Measurements from ENCODE around the gene ZIC4.

Gene ZIC4

DNA sequence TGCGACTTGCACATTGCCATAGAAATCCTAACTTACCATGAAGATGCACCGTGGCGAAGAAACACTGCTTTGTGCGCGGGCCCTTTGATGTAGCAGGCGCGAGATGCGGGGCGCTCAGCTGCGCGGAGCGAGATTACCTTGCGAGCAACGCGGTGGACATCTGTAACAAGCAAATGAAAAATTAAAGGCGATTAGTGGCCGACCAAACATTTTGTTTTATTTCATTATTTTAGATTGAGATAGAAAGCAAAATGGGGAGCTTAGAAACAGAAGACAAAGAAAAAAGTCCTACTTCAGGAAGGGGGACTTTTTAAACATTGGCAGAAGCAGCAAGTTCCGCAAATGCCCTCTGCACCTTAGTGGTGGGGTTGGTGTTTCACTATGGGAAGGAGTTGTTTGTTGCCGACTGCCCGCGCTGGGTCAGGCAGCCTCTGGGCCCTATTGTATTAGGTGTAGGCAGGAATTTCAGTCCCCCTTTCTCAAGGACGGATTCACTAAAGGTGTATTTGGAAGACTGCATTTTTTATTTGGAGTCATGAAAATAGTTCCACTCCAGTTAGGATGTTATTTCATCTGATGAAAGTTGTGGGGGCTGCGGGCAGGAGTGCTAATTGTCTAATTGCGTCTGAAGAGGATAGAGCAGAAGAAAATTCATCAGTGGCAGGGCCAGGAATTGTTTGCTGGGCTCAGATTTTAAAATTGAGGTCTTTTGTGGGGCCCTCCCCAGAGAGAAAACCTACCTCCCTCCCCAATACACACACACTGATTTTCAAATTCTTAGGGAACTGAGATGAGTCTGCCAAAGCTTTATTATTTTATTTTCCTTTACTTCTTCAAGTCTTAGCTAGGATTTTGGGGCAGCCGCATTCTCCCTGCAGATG, 17.4 kb downstream of the ZIC4 start:
- TF ChIP-seq, protein P1, sequence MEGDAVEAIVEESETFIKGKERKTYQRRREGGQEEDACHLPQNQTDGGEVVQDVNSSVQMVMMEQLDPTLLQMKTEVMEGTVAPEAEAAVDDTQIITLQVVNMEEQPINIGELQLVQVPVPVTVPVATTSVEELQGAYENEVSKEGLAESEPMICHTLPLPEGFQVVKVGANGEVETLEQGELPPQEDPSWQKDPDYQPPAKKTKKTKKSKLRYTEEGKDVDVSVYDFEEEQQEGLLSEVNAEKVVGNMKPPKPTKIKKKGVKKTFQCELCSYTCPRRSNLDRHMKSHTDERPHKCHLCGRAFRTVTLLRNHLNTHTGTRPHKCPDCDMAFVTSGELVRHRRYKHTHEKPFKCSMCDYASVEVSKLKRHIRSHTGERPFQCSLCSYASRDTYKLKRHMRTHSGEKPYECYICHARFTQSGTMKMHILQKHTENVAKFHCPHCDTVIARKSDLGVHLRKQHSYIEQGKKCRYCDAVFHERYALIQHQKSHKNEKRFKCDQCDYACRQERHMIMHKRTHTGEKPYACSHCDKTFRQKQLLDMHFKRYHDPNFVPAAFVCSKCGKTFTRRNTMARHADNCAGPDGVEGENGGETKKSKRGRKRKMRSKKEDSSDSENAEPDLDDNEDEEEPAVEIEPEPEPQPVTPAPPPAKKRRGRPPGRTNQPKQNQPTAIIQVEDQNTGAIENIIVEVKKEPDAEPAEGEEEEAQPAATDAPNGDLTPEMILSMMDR (conservative IDR thresholded peaks at IDR 0.05; ENCODE audit: low read depth, low read length): no peak
- no peak overlapping the region for H3K4me3 ChIP-seq (ENCODE audit: low read length)
- no peak for DNase-seq (ENCODE audit: low read depth)

DNA sequence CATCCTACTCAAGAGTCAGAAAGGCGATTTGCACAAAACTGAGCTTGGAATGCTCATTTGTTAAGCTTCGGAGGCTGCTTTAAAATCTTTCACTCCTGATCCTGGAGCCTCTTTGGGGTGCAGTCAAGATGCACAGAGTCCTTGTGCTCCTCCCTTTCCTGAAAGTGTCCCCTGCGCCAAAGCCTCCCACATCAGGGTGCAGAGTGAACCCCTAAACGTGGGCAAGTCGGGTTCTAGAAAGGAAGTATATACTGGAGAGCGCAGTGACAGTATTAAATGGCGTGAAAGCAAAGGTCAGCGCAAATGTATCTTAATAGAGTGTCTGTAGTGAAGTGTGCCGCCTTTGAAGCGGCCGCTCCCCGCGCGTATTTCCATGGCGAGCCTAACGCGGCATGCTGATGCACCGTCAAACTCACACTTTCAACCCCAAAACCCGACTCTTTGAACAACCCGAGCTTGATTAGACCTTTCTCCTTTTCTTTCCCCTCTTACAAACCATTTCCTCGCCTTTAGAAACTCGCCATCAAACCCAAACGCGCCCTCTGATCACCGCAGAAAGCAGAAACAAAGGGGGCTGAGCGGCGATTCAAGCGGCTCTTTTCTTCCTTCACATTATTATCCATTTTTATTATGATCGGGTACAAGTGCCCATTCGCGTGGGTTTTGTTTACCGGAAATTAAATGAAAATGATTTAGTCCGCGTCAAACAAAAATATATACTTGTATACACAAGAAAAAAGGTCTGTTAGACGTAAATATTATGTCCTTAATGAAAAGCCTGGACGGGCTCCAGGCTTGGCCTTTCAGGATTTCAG, 18.3 kb downstream of the ZIC4 start:
- DNase-seq (ENCODE audit: low read depth): no peak
- TF ChIP-seq, protein P1 (conservative IDR thresholded peaks at IDR 0.05; ENCODE audit: low read depth, low read length): no peak
- no peak overlapping the region for H3K4me3 ChIP-seq (ENCODE audit: low read length)

DNA sequence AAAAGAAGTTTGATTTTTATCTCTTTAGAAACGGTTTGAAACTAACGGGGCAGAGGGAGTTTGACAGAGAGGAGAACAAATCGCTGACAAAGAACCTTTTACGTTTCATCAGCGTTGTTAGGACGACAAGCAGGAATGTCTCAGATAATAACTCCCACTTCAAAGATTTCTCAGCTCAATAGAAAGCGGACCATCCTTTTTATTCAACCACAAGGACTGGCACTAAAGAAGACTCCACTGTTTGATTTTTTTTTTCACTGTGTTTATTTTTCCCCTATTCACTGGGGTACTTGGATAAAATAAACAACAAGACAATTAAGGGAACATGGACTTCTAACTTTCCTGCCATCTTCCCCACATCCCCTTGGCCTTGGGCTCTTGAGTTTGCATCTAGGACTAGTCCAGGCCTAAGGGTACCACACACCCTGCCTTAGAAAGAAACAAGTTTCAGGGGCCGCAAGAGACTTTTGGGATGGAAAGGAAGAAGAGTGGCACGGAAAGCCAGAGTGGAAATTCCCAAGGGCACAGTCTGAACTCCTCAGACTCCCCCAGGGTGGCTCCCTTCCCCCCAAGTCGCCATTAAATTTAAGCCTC, 19.0 kb downstream of the ZIC4 start:
- DNase-seq (ENCODE audit: low read depth): no peak

DNA sequence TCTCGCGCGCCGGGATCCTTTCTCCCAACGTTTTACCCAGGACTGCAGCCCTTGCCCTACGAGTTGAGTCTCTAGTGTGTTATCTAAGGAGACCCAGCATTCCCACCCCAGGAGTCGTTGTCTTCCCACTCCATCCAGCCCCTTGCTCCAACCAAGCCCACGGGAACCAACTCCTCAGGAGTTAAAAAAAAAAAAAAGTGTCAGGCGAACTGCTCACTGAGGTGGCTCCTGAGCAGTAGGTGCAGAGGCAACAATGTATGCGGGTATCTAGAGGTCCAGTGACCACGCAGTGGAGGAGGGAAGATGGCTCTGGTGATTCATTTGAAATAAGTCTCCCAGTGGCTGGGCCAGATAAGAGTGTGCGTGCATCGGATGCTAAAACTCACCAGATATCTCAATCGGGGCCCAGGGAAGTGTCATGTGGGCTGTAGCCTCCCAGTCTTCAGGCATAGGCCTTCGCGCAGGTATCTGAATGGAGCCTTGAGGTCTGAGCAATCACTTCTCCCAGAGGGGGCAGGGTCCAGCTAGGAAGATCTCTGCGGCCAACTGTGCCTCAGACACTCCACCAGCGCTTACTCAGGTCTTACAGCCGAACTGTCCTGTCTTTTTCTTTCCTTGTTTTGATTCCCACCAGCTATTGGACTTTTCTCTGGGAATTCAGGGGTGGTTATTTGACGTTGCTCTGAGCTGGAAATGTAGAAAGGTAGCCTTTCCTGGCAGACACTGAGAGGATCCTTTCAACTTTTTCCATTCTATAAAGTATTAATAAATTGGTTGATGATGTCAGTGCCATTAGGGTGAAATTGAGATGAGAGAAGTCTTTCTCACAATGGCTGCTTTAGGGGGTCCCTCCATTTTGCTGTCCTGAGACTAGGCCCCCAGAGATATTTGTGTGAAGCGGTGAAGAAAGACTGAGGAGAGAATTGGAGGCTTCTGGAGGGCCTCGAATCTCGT, 21.0 kb downstream of the ZIC4 start:
- TF ChIP-seq, protein P1 (conservative IDR thresholded peaks at IDR 0.05; ENCODE audit: low read depth, low read length): no peak
- DNase-seq (ENCODE audit: low read depth): no peak
- H3K4me3 ChIP-seq (ENCODE audit: low read length): no peak overlapping the region

More for the DNA sequence above, 19.0 kb downstream of the ZIC4 start:
- TF ChIP-seq, protein P1 (conservative IDR thresholded peaks at IDR 0.05; ENCODE audit: low read depth, low read length): no peak
- H3K4me3 ChIP-seq (ENCODE audit: low read length): no peak overlapping the region

DNA sequence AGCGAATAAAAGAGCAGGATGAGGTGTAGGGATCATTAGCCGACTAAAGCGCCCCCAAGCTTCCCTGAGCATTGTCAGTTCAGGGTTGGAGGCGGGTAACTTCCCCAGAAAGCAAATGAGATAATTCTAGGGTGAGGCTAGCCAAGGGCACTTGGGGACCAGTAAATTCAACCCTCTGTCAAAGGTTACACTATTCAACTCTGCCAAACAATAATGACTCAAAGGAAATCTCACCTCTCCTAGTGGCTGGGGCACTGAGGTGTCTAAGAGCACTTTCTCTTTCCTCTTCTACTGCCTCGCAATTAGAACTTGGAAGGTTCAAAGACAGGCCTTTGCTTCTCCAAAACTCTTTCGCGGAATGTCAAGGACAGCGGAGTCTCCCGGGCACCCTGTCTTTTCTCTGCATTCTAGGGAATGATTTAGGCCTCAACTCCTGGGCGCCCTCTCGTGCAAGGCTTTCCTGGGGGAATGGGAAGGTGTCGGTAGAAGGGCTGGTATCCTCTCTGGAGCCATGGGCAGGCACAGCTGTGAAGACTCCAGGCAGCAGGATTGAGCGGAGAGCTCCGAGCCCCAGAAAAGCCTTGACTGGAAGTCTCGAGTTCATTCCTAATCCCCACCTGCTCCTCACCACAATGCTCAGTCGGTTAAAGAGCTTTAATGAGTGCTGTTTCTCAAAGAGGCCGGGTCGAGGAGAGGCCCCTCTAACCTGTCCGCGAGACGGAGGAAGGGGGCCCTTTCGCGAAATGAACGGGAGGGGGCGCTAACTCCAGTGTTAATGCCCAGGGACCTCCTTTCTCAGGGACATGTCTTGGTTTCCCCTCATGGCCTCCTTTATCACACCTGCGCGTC, 21.9 kb downstream of the ZIC4 start:
- H3K4me3 ChIP-seq (ENCODE audit: low read length): no peak overlapping the region
- TF ChIP-seq, protein P1 (conservative IDR thresholded peaks at IDR 0.05; ENCODE audit: low read depth, low read length): peak; percentile 47
- DNase-seq (ENCODE audit: low read depth): no peak
